IPS DF 6.9 (cell line): ENCODE data around the gene TPP2.
A peak's percentile ranks its signal among the peaks of the same experiment; 100 is the strongest.

Experiments used
- DNase-seq: peaks from one replicate; pipeline ENCODE4 v3.0.0-alpha.2; 2013; ENCODE audit warnings: low read depth, low spot score
- H3K27ac ChIP-seq: one replicate; pipeline ENCODE4 v1.5.1; 2013; ENCODE audit warnings: low read length, control low read depth
- H3K27me3 ChIP-seq: 2 replicates; pipeline ENCODE4 v1.6.1; 2013; ENCODE audit warnings: mild to moderate bottlenecking, low read length; ENCODE audit not compliant: control insufficient read depth, insufficient read depth
- H3K36me3 ChIP-seq: 2 replicates; pipeline ENCODE4 v1.6.1; 2013; ENCODE audit warnings: low read length; ENCODE audit not compliant: control insufficient read depth, insufficient read depth
- H3K4me1 ChIP-seq: 2 replicates; pipeline ENCODE4 v1.6.1; 2013; ENCODE audit warnings: low read length; ENCODE audit not compliant: control insufficient read depth, insufficient read depth
- H3K4me3 ChIP-seq: 2 replicates; pipeline ENCODE4 v1.5.1; 2013; ENCODE audit warnings: mild to moderate bottlenecking, low read length
- H3K9me3 ChIP-seq: 2 replicates; pipeline ENCODE4 v1.6.1; 2013; ENCODE audit warnings: low read length, inconsistent platforms; ENCODE audit not compliant: control insufficient read depth, insufficient read depth
- WGBS: extraction: QIAGEN DNeasy Blood & Tissue Kit; methylation state at CpG from one replicate; pipeline ENCODE4 v1.1.7; 2013; ENCODE audit warnings: mixed read lengths, missing lambda C conversion rate; ENCODE audit not compliant: insufficient read length, insufficient coverage; 5-methylcytosine and 5-hydroxymethylcytosine counted together

TPP2 gene

GRCh38 chr13:102567857-102568256 is 28.9 kb upstream of the TPP2 start:
- DNase-seq = no peak
- WGBS = no CpG with 5 or more reads among the region's 4 CpGs
- Histone ChIP-seq H3K27me3 (no peaks in the 10 kb centered on the region), H3K4me3 (no peak overlapping the region), H3K9me3 (no peaks in the 10 kb centered on the region), H3K4me1 (no peaks in the 10 kb centered on the region), H3K36me3 (no peaks in the 10 kb centered on the region), H3K27ac (no peak overlapping the region)

DNA sequence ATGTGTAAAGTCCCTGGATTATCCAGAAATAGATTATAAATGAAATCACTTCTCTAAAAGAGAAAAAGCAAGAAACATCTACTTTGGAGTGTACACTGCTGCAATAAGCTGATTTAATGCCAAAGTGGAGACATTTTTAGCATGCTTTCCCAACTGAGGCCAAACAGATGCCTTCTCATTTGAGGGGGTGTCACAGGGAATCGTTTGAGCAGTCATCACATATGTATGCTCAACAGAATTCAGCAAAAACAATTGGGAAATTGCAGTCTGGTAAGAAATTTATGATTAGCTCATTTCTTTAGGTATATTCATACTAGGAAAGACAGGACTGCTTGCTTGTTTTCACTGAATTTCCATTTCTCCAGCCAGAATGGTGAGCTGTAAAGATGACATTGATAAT is 27.3 kb upstream of the TPP2 start:
- DNase-seq = no peak
- Histone ChIP-seq H3K27ac (no peak overlapping the region), H3K4me1 (no peaks in the 10 kb centered on the region), H3K9me3 (no peaks in the 10 kb centered on the region), H3K36me3 (no peaks in the 10 kb centered on the region), H3K4me3 (no peak overlapping the region), H3K27me3 (no peaks in the 10 kb centered on the region)
- no CpG with 5 or more reads among the region's 1 CpG for WGBS

- no CpG with 5 or more reads among the region's 4 CpGs for WGBS
- Histone ChIP-seq H3K36me3 (no peaks in the 10 kb centered on the region), H3K27me3 (no peaks in the 10 kb centered on the region), H3K27ac (no peak overlapping the region), H3K9me3 (no peaks in the 10 kb centered on the region), H3K4me1 (no peaks in the 10 kb centered on the region), H3K4me3 (no peak overlapping the region)
- DNase-seq = peak; percentile 11
Observed at GRCh38 chr13:102571075-102571474, 25.7 kb upstream of the TPP2 start.

DNA sequence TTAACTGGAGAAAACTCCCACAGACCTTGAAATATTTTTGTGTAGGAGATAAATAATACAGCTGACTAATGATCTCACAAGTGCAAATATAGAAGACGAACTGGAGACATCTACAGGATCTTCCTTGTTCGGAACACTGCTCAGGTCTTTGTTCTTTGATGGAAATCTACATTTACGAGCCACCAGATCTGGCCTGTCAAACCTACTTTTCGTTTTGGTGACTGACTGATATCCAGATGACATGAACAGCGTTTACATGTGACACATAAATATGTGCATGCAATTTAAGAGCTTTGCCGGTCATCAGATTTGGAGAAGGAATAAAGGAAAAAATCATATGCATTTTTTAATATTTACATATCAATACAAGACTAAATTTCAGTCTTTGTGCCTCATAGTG is 24.5 kb upstream of the TPP2 start:
- H3K9me3 ChIP-seq = no peaks in the 10 kb centered on the region
- no peaks in the 10 kb centered on the region for H3K36me3 ChIP-seq
- WGBS = no CpG with 5 or more reads among the region's 6 CpGs
- DNase-seq = no peak
- H3K27me3 ChIP-seq = no peaks in the 10 kb centered on the region
- H3K4me3 ChIP-seq = no peak overlapping the region
- no peak overlapping the region for H3K27ac ChIP-seq
- no peaks in the 10 kb centered on the region for H3K4me1 ChIP-seq

GRCh38 chr13:102580552-102581169 is 16.1 kb upstream of the TPP2 start:
- Histone ChIP-seq H3K27me3 (no peaks in the 10 kb centered on the region), H3K4me3 (no peak overlapping the region), H3K4me1 (no peaks in the 10 kb centered on the region), H3K36me3 (no peaks in the 10 kb centered on the region), H3K9me3 (no peaks in the 10 kb centered on the region), H3K27ac (no peak overlapping the region)
- WGBS = no CpG with 5 or more reads among the region's 5 CpGs
- DNase-seq = peak; percentile 33

DNA sequence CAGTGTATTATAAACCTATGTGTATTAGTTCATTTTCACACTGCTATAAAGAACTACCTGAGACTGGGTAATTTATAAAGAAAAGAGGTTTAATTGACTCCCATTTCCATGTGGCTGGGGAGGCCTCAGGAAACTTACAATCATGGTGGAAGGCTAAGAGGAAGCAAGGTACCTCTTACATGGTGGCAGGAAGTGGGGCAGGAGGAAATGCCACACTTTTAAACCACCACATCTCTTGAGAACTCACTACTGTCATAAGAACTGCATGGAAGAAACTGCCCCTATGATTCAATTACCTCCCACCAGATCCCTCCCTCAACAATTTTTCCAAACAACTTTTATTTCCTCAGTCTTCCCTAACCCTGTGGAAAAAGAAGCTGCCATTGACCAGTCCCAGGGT is 14.5 kb upstream of the TPP2 start:
- no peak for DNase-seq
- Histone ChIP-seq H3K4me1 (no peaks in the 10 kb centered on the region), H3K36me3 (no peaks in the 10 kb centered on the region), H3K27ac (no peak overlapping the region), H3K9me3 (no peaks in the 10 kb centered on the region), H3K27me3 (no peaks in the 10 kb centered on the region), H3K4me3 (no peak overlapping the region)

GRCh38 chr13:102584434-102584833 is 12.4 kb upstream of the TPP2 start:
- no CpG with 5 or more reads among the region's 3 CpGs for WGBS
- no peak for DNase-seq
- Histone ChIP-seq H3K4me1 (no peaks in the 10 kb centered on the region), H3K9me3 (no peaks in the 10 kb centered on the region), H3K36me3 (no peaks in the 10 kb centered on the region), H3K4me3 (no peak overlapping the region), H3K27me3 (no peaks in the 10 kb centered on the region), H3K27ac (no peak overlapping the region)

DNA sequence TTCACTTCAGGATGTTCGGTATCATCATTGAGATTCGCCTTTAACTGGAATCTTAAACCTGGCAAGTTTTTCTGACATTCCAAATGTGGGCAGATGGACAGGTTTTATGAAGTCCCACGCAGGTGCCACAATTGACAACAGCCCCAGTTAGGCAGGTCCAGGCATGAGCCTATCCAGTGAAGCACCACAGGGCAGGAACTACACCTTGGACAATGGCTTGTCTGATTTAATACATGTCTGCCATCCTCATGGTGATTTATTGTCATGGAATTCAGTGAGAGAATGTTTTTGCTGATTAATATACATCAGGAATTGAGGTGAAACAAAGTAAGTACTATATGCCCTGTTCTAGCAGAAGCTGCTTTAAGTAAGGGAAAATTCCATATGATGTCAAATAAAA is 10.2 kb upstream of the TPP2 start:
- WGBS = no CpG with 5 or more reads among the region's 3 CpGs
- no peaks in the 10 kb centered on the region for H3K9me3 ChIP-seq
- no peak for DNase-seq
- no peak overlapping the region for H3K27ac ChIP-seq
- H3K27me3 ChIP-seq = no peaks in the 10 kb centered on the region
- no peak overlapping the region for H3K4me3 ChIP-seq
- H3K4me1 ChIP-seq = no peaks in the 10 kb centered on the region
- H3K36me3 ChIP-seq = no peaks in the 10 kb centered on the region

GRCh38 chr13:102587916-102588315 is 8.9 kb upstream of the TPP2 start:
- Histone ChIP-seq H3K4me3 (no peak overlapping the region), H3K27me3 (no peaks in the 10 kb centered on the region), H3K27ac (no peak overlapping the region), H3K4me1 (no peaks in the 10 kb centered on the region), H3K36me3 (no peaks in the 10 kb centered on the region), H3K9me3 (no peaks in the 10 kb centered on the region)
- DNase-seq = no peak
- WGBS = no CpG with 5 or more reads among the region's 2 CpGs

GRCh38 chr13:102589301-102589822 is 7.4 kb upstream of the TPP2 start:
- Histone ChIP-seq H3K27me3 (no peaks in the 10 kb centered on the region), H3K4me3 (no peak overlapping the region), H3K27ac (no peak overlapping the region), H3K36me3 (no peaks in the 10 kb centered on the region), H3K9me3 (no peaks in the 10 kb centered on the region), H3K4me1 (0 out of 2 replicates have a peak, but pooled peaks cover 1% of the 10 kb centered on the region)
- no peak for DNase-seq
- WGBS = no CpG with 5 or more reads among the region's 7 CpGs
